Upper lobe of left lung (tissue), 4 donors: ENCODE results near the gene NUTF2.

Experiments
- EP300 ChIP-seq, 4 donors: sonication (generic); formaldehyde crosslinking; IDR thresholded peaks; one replicate each; pipeline ENCODE4 v1.5.1; 2017; ENCODE audit warnings: antibody characterized with exemption in 4 of 4, control low read depth in 2 of 4
- POLR2A ChIP-seq, 4 donors: fragments of 450-650 bp; IDR thresholded peaks; one replicate each; pipeline ENCODE4 v1.5.1; 2016 to 2017; ENCODE audit warnings: antibody characterized with exemption in 4 of 4, mild to moderate bottlenecking in 2 of 4
- POLR2AphosphoS5 ChIP-seq, 2 donors: sonication (generic); formaldehyde crosslinking; IDR thresholded peaks; one replicate each; pipeline ENCODE4 v1.5.1; 2017; ENCODE audit warnings: antibody characterized with exemption in 2 of 2
- TF ChIP-seq, protein P1 (sequence below), 6 experiments: fragments of 450-650 bp in 4 of 6; fragments of 200-600 bp in 2 of 6; sonication (generic) in 2 of 6; IDR thresholded peaks; one replicate each; pipeline ENCODE4 v1.5.1; 2016 to 2019; ENCODE audit warnings: antibody characterized with exemption in 6 of 6

DNA sequence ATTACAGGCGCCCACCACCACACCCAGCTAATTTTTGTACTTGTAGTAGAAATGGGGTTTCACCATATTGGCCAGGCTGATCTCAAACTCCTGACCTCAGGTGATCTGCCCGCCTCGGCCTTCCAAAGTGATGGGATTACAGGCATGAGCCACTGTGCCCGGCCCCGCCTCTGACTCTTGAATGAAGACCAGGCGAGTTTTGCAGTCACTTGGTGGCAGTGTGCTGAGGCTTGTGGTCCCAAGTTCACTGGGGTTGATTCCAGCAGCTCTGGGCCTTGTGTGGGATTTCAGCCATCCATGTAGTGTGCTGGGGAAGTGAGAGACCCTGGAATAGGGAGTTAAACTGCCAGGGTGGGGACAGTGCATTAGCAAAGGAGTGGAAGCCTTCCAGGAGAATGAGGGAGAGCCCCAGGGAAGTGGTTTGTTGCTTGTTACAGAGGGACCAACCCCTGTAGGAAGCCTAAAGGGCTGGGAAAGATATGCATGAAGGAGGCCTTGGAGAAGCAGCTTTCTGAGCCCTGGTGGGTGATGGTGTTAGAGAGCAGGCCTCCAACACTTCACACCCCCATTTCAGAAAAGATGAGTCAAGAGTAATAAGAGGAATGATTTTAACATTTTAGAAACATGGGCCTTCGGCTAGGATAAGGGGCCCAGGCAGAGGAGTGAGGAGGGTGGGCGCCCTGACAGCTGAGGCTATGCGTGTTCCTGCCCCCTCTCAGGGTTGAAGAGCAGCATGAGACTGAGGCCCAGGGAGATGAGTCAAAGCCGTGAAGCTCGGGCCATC is 60.9 kb downstream of the NUTF2 start:
- TF ChIP-seq, protein P1, sequence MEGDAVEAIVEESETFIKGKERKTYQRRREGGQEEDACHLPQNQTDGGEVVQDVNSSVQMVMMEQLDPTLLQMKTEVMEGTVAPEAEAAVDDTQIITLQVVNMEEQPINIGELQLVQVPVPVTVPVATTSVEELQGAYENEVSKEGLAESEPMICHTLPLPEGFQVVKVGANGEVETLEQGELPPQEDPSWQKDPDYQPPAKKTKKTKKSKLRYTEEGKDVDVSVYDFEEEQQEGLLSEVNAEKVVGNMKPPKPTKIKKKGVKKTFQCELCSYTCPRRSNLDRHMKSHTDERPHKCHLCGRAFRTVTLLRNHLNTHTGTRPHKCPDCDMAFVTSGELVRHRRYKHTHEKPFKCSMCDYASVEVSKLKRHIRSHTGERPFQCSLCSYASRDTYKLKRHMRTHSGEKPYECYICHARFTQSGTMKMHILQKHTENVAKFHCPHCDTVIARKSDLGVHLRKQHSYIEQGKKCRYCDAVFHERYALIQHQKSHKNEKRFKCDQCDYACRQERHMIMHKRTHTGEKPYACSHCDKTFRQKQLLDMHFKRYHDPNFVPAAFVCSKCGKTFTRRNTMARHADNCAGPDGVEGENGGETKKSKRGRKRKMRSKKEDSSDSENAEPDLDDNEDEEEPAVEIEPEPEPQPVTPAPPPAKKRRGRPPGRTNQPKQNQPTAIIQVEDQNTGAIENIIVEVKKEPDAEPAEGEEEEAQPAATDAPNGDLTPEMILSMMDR (IDR thresholded peaks at IDR 0.05) = no peak
- TF ChIP-seq POLR2A (IDR thresholded peaks at IDR 0.05) (no peak), EP300 (IDR thresholded peaks at IDR 0.05) (no peak), POLR2AphosphoS5 (IDR thresholded peaks at IDR 0.05) (no peak)
